ENCODE results near the gene TBX15.
"Not testable (repeated sequence)": the region's sequence is repeated elsewhere in the genome, so short reads cannot be mapped to it uniquely, and the experiment has no call there.

Gene TBX15

GRCh38 chr1:118958937-118959631, 29.1 kb downstream of the TBX15 start:
- DNase-seq (ENCODE audit: low spot score) = no peak

GRCh38 chr1:118958140-118958539, 30.0 kb downstream of the TBX15 start:
- no peak for DNase-seq (ENCODE audit: low spot score)

DNA sequence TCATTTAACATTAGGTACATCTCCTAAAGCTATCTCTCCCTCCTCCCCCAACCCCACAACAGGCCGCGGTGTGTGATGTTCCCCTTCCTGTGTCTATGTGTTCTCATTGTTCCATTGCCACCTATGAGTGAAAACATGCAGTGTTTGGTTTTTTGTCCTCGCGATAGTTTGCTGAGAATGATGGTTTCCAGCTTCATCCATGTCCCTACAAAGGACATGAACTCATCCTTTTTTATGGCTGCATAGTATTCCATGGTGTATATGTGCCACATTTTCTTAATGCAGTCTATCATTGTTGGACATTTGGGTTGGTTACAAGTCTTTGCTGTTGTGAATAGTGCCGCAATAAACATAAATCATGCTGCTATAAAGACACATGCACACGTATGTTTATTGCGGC, 30.6 kb downstream of the TBX15 start:
- not testable (repeated sequence) for DNase-seq (ENCODE audit: low spot score)

DNA sequence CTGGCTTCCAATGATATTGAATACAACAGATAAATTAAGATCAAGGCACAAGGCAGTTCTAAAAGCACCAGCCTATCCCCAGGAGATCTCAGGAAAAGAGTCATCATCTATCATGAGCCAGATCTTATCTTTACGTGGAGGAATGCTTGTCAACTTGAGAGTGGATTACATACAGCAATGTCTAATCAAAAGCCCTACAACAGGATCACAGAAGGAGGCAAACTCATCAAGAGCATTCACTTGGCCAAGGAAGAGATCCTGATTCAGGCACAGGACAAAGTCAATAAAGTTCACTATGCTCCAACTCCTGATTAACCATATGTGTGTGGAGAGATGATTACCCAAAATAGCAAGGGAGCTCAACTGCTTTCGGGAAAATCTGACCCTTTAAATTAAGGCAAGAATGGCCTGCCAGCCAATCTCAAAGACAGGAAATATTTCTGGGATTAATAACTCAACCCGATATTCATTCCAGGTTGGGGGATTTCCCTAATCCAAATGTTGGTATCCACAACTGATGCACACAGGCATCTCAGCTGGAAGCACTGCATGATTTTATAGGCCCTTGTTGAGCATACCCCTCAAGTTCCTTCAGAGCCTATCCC, 33.7 kb downstream of the TBX15 start:
- DNase-seq (ENCODE audit: low spot score) = no peak

GRCh38 chr1:118951270-118951936, 36.7 kb downstream of the TBX15 start:
- no peak for DNase-seq (ENCODE audit: low spot score)

DNA sequence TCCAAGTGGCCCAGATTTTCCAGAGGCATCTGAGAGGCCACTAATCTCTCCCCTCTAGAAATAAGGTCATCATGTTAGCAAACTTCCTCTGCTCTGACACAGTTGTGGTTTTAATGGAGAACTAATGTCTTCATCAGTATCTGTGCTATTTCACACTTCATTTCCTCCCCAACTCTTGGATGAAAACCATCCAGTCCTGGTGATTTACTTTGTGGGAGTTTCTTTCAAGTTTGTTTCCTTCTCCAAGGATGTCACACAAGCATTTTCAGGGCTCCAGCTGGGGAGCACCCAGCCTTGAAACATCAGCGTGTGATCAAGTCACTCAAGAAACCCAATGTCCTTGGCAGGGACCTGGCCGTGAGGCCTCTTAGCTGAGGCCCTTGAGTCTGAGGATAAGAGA, 38.8 kb downstream of the TBX15 start:
- DNase-seq (ENCODE audit: low spot score) = peak; percentile 70

DNA sequence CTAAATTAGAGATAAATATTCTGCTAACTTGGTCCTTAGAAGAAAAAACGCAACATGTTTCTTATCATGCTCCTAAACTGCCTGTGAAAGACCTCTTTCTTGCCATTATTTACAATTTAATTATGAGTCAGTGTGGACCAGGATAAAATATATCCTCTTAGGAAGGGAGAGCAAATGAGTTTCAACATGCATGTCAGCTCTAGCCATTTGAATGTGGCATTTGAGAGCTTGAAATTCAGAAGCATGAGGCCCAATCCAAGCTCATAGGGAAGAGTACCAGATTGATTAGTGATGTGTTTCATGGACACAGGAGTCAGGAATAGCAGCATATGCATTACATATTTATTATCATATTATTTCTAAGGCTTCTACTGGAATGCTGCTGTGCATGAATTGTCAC, 39.3 kb downstream of the TBX15 start:
- DNase-seq (ENCODE audit: low spot score) = no peak

GRCh38 chr1:118948351-118948750, 39.8 kb downstream of the TBX15 start:
- DNase-seq (ENCODE audit: low spot score) = no peak

GRCh38 chr1:118947790-118948189, 40.4 kb downstream of the TBX15 start:
- peak; percentile 63 for DNase-seq (ENCODE audit: low spot score)

DNA sequence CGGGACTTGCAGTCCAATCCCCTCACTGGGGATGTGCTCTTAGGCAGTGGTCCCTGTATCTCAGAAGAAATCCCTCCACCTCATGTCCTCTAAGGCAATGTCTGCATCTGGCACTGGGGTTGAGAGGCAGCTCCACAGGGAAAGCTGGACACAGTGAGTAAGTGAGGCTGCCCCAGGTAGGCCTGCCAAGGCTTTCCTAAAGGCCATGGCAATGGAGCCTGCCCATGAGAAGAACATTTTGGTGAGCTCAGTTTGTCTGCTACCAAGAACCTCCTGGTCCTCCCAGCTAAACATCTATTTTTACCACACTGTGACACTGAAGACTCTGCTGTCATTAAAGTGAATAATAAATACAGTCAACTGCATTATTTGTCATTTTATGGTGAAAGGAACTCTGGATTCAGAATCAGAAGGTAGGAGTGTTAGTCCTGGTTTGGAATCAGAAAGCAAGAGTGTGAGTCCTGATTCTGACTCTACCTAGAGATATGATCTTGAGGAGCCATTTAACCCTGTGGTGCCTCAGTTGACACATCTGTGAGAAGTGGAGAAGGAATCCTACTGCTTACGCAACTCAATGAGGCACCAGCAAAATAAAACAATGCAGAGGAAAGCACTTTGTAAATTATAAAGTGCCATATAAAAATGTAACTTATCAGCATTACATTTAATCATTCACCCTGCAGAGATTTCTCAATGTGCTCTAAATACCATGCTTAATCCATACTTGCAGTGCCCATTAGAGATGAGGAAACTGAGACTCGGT, 41.0 kb downstream of the TBX15 start:
- DNase-seq (ENCODE audit: low spot score) = peak; percentile 35

- peak; percentile 57 for DNase-seq (ENCODE audit: low spot score)
These were observed 42.7 kb downstream of the TBX15 start for GRCh38 chr1:118945489-118945888.

- no peak for DNase-seq (ENCODE audit: low spot score)
These were observed 43.6 kb downstream of the TBX15 start for GRCh38 chr1:118944546-118944945.

- DNase-seq (ENCODE audit: low spot score) = peak; percentile 60
These were observed 44.0 kb downstream of the TBX15 start for GRCh38 chr1:118944133-118944532.

GRCh38 chr1:118940957-118941356, 47.2 kb downstream of the TBX15 start:
- DNase-seq (ENCODE audit: low spot score) = no peak

DNA sequence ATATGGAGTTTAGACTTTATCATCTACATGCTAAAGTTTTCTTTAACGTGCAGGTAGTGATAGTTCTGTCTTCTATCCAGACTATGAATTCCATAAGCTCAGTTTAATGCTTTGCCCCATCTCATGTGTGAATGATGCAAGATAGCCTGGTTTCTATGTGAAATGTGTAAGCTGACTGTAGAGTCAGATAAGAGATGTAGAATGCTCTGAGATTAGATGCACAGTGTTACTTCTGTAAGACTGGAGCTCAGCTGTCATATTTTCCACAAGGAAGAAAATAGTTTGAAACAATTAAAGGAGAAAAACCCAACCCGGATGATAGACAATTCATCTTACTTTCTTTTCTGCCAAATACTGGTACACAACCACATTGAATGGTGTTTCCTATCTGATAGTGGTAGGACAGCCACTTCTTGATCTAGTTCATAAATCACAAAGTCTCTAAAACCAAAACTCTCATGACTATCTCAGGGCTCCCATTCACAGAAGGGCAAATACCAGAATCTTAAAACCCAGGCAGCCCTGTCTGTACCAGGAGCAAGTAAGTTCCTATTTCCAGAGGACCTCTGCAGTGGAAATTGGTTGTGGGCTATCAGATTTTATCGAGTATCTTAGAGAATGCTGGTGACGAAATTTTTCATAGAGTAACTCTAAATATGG, 50.6 kb downstream of the TBX15 start:
- no peak for DNase-seq (ENCODE audit: low spot score)

DNA sequence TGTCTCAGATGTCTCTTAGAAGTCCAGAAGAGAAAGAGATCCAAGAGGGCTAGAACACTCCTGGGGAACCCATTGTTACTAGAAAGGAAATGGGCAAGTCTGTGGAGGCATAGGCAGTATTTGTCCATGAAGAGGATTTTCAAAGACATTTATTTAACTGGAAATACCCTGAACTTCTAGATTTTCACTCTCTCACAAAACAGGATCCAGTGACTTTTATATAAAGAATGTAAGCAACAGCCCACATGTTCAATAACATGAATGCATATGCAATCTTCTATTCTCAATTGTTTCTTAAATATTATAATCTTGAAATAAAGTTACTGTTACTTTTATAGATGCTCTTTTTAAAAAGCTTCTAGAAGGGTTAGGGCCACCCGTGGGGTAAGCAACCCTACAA, 53.4 kb downstream of the TBX15 start:
- no peak for DNase-seq (ENCODE audit: low spot score)

GRCh38 chr1:118933051-118933781, 54.9 kb downstream of the TBX15 start:
- DNase-seq (ENCODE audit: low spot score) = no peak

DNA sequence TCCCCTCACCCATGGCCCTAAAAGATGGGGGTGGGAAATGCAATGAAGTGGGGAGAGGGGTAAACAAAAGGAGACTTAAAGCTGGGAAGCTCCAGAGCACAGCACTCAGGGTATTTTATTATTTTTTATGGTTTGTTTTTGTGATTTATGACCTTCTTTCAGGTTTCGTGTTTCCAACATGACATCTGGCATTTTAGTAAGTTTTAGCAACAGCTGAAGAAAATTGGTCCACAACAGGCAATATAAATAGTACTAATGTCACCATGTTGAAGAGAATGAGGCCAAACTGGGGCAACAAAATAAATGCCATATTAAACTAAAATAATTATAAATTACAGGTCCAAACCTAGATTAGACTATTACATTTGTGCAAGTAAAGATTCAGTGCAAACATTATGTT, 56.3 kb downstream of the TBX15 start:
- no peak for DNase-seq (ENCODE audit: low spot score)

- peak; percentile 21 for DNase-seq (ENCODE audit: low spot score)
These were observed 59.2 kb downstream of the TBX15 start for GRCh38 chr1:118928739-118929554.

GRCh38 chr1:118927427-118928187, 60.5 kb downstream of the TBX15 start:
- peak; percentile 12 for DNase-seq (ENCODE audit: low spot score)

Measured in AG20443 (cell line).